C1 segment of cervical spinal cord (tissue), 14 donors: ENCODE data around the gene FBXO38.

Source experiments
- DNase-seq, 14 donors: peaks; one replicate each; lab custom pipeline; 2025; lab: John Stamatoyannopoulos, UW

The FBXO38 gene

DNA sequence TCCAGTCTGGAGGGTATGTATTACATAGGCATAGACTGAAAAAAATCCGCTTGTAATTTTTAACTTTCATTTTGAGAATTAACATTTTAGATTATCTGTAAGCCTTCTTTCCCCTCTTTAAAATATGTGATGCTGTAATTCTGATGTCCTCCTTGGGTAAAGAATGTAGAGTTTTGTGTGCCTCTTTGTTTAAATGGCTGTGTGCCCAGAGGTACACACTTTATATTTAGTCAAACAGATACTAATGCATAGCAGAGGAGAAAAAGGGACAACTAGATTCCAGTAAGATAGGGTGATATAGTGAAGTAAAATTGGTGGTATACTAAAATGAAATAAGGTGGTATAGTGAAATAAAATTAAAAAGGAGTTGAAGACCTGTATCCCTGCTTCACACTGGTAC is 1.3 kb downstream of the FBXO38 start:
- DNase-seq = no peak

DNA sequence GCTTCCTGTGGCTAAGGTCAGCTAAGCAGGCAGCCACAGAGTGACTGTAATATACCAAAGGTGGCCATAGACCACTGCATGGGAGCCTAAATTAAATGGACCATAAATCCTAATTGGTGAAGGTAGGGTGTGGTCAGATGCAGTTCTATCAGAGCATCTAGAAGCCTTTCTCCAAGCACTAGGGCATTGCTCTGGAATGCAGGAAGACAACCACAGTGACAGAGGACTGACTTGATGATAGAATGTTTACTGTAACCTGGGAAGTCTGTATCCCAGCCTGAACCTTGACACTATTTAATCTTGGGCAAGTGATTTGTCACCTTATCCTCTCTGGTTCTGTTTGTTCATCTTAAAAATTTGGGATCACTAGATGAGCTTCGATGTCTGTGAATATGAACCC is 2.3 kb downstream of the FBXO38 start:
- DNase-seq = no peak

DNA sequence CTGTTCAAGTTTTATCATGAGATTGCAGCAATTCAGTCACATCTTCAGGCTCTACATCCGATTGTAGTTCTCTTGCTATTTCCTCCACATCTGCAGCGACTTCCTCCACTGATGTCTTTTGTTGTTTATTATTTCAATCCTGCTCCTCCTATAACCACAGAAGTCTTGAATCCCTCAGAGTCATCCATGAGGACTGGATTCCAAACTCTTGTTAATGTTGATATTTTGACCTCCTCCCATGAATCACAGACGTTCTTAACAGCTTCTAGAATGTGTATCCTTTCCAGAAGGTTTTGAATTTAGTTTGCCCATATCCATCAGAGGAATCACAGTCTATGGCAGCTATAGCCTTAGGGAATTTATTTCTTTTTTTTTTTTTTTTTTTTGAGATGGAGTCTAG is 3.6 kb downstream of the FBXO38 start:
- DNase-seq = no peak

DNA sequence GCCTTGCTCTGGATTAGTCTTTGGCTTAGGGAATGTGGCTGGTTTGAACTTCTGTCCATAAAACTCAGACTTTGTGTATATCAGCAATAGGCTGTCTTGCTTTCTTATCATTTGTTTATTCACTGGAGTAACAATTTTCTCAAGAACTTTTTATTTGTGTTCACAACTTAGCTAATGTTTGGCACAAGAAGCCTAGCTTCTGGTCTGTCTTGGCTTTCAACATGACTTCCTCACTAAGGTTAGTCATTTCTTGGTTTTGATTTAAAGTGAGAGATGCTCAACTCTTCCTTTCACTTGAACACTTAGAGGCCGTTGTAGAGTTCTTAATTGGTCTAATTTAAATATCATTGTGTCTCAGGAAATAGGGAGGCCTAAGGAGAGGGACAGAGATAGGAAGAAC is 4.9 kb downstream of the FBXO38 start:
- no peak for DNase-seq

DNA sequence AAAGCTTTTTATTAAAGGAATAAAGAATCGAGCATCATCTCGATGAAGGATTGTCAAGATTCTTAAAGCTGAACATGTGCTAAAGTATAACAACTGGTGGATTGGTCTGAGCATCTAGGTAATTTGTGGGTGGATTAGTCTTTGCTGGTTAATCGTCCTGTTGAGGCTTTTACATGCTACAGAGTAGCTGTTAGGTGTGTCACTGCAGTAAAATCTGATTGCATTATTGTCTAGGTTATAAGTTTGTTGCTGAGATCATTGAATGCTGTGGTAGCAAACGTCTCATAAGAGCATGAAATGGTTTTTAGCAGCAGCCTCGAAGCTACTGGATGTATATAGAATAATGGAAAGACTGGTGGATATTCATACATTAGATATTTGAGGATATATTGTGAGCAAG is 7.2 kb downstream of the FBXO38 start:
- DNase-seq = no peak

DNA sequence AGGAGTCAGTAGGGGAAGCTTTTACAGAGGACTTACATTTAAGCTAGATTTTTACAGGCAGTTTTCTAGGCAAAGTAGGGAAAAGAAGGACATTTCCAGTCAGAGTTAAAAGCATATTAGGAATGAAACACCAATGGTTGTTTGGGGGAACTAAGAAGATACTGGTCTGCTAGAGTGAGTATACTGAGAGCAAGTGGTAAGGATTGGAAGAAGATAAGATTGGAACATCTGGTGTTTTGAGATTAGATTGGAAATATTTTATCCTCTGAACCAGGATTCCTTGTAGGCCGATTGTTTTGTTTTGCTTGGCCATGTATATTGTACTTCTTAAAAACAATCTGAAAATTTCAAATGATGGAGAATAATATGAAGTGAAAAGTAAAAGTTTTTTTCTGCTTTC is 7.7 kb downstream of the FBXO38 start:
- DNase-seq = no peak

DNA sequence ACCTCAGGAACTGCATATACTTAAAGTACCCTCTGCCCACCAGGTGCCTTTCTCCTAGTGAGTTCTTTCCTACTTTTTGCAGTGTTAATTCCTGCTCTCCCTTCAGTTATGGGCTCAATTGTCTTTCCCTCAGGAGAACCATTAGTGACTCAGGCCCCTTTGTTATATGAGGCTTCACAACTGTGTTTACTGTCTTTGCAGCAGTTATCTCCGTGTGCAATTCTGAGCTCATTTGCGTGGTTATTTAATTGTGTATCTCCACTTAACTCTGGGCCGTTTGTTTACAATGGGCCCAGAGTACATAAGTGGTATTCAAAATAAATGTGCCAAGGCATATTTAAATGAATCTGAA is 9.6 kb downstream of the FBXO38 start:
- DNase-seq = no peak

DNA sequence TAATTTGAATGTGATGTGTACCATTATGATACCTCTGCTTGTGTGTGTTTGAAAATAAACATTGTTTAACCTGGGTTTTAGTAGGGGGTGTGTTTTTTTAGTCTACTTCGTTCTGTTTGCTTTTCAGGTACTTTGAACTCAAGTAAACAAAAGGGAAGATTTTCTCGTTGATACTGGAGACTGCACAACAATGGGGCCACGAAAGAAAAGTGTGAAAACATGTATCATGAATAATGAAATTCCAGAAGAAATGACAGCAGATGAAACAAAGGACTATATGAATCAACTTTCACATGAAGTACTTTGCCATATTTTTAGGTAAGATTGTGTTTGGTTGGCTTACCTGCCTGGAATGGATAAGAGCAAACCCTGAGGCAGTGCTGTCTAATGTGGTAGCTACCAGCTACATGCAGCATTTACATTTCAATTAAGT is 10.8 kb downstream of the FBXO38 start:
- DNase-seq = no peak

DNA sequence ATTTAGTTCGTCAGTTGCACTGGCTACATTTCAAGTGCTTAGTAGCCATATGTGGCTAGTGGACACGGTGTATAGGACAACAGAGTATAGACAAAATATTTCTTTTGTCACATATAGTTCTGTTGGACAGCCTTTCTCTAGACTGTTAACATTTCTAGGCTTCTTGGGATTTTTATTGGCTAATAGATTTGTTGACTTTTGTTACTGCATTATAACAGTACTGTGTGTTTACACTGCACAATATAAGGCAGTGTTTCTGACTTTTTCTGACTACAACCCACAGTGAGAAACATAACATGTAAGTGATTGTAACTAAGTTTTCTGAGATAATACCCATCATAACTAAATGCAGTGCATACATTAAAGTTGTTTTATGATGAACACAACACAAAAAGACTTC is 11.3 kb downstream of the FBXO38 start:
- no peak for DNase-seq

DNA sequence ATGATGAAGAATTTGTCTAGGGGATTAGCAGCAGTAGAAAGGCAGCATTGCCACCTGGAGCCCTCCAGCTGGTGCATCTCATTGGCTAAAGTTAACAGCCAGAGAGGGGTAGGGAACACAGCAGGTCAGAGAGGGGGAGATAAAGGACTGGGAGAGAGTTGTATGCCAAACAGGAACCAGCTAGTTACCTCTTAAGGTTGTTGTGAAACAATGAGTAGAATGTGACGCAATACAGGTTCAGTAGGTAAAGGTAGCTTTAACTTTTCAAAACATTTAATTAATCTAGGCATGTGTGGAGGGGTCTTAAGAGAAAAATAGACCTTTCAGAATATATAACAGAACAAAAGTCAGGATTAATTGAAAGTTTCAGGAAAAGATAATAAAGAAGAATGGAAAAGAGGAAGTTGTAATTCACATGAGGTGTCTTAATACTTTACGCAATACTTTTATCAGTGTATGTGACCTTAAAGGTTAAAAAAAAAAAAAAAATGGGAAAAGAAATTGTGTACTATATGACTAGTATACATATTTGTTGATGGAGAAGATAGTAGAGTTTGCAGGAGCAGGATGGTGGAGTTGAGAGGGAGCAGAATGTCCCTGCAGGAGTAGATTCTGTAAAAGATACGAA is 14.3 kb downstream of the FBXO38 start:
- no peak for DNase-seq

DNA sequence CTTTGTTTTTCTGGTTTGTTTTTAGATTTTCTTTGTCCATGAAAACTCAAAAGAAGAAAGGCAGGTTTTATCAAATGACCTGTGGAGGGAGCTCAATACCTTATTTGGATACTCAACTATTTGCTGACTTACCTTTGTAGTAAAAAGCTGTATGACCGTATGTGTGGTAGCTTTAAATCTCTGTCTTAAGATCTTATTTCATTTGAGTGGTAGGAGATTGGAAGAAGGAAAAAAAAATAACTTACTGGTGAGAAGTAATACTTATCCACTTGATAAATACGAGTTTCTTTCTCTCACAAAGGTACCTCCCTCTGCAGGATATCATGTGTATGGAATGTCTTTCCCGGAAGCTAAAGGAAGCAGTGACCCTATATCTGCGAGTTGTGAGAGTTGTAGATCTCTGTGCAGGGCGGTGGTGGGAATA is 15.0 kb downstream of the FBXO38 start:
- DNase-seq = no peak

DNA sequence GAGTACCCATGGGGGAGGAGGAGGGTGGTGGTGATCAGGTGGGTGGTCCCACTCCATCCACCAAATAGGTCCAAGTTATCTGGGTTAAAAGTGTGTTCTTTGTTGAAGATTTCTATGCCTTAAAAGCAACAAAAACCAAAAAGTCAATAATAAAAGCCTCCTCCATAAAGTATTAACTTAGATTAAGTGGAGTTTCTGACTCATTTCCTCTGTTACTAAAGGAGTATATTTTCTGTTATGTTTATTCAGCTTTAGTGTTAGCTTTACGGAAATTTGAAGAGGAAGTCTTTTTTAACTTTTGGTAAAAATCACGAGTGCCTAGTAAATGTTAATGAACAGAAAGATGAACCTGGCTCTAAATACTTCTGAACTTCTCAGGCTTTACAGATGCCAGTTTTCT is 17.8 kb downstream of the FBXO38 start:
- no peak for DNase-seq

DNA sequence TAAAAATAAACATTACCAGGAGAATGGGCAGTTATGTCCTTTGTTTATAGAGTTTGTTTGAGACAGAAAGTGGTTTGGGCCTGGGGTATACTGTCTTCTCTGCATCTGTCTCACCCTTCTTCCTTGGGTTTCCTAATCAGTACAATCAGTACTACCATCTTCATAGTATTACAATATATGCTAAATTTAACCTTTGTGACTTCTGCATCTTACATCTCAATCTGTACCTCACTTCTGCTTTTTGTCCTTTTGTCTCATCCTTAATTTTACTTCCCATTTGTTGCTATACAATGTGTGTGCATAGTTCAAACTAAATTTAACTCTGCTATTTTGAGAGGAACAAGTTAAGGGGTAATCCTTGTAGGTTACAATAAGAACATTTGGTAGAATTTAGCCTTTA is 19.6 kb downstream of the FBXO38 start:
- DNase-seq = no peak

DNA sequence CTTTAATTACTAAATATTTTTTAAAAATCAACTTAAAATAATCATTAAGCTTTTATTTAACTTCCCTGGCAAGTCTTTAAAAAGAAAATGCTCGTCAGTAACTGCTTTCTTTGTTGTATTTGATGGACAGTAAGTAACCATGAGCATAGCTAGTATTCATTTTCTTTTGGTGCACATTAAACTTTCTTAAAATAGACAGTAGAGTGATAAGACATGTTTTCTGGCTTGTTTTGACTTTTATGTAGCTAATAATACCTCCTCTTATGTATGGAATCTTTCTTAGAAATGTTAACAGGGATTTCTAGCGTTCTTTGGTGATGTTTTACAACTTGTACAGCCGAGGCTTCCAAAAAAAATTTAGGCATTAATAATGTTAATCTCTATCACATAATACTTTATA is 22.6 kb downstream of the FBXO38 start:
- DNase-seq = no peak

DNA sequence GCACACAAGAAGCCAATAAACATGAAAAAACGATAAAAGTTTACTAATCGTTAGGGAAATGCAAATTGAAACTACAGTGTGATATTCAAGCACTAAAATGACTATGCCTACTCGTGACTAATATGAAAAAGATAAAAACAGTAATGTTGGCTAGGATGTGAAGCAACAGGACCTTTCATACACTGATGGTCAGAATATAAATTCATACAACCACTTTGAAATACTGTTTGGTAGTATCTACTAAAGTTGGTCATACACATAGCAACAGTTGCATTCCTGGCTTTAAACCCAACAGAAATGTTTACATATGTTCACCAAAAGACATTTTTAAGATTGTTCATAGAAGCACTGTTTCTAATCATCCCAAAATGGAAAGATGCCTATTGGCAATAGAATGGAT is 24.3 kb downstream of the FBXO38 start:
- DNase-seq = no peak

DNA sequence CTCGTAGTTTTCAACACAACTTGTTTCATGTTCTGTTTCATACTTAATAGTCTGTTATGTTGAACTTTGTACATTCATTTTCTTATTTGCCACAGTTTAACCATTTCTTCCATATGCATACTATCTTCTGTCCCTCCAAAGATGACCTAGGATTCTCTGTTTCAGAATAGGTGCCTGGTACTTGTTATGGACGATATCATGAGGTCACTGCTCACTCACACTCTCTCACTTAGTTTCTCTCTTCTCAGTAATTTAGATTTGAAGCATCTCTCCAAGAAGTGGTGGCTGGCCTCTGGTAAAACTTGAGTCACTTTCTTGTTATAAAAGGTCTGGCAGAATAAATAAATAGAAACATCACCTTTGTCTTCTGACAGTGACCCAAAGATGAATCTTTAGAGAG is 28.4 kb downstream of the FBXO38 start:
- DNase-seq = no peak

DNA sequence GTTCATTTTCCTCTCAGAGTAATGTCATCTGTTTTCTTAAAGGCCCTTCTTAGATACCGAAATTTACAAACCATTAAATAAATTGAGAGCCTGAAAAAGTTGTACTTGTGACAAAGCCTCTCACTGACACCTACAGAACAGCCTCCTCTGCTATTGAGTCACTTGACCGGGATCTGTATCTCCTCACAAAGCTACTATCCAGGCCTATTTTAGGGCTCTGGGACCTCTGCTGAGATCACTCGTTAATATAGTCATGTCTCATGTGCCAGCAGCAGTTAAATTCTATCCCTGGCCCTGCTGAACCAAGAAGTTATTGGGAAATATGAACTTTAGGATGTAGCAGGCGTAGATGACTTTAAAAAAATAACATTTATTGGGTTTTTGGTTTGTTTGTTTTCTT is 31.1 kb downstream of the FBXO38 start:
- no peak for DNase-seq

DNA sequence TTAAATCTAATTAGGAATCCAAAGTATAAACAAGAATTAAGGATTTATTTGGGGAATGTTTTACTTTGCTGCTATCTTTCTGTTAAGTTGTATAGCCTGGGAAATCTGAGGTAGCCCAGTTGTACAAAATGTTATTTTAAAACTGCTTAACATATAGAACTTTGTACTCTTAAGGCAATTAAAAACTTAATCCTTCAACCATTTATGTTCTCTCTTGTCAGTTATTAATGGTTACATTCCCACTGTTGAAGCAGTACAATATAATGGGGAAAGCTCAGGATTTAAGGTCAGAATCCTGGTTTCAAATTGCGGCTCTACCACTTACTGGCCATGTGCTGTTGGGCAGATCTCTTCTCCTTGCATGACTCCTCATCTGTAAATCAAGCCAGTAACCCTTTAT is 32.7 kb downstream of the FBXO38 start:
- no peak for DNase-seq

DNA sequence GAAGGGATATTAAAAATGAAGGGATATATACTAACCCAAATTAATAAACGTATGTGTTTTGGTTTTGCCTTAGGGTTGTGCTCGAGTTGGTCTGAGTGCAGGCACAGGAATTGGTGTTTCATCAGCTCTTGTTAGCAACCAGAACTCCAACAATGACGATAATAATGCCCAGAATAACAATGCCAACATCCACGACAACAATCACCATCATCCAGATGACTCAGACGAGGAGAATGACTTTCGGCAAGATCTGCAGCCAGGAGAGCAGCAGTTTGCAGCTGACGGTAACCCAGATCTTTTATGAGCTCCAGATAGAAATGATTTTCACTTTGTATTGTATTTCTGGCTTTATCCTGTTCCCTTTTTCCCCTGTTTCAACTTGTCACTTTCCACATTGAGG is 33.2 kb downstream of the FBXO38 start:
- DNase-seq = peak in 1 of 14 donors; percentile 6

DNA sequence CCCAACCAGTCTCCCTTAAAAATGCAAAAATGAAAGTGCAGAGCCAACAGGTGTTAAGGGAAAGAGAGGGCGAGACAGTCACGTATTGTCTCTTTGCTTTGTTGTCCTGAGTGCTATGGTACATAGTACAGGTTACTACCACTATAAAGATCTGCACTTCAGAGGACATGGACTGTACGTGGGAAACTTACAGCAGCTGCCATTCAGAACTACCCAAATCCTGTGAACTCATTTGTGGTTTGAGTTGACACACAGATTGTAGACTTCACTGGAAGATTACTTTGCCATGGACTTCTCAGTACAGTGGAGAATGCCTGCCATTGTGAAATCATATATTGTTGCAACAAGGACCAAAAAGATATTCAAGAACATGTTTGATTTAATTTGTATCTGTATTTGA is 34.8 kb downstream of the FBXO38 start:
- no peak for DNase-seq

DNA sequence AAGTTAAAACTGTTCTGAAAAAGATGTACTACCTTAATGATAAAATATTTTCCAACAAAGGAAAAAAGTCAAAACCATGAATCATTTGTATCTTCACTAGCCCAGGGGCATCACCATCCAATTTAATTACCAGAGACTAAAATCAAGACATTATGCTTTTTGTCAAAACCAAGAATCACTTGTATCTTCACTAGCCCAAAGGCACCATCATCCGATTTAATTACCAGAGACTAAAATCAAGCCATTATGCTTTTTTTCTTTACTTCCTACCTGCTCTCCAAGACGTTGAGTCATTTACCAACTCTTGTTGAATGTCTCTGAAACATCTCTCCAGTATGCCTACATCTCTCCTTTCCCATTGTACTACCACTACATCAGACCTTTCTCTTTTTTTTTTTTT is 37.9 kb downstream of the FBXO38 start:
- DNase-seq = no peak

DNA sequence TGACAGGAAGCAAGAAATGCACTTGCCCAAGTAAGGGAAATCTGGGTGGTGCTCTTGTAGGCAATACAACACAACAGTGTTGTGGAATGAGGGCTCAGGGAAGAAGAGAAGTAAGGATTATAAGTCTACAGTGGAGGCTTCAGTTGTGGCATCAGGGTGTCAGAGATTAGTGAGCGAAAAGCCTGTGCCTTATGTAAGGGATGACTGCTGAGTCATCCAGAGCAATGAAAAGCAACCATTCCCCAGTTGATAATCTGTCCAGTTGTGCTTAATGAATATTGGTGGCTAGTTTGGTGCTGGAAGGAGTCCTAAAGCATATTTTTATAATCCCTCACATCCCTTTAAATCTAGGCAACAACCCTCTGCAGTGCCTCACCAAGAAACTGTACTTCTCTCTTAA is 42.0 kb downstream of the FBXO38 start:
- DNase-seq = no peak

DNA sequence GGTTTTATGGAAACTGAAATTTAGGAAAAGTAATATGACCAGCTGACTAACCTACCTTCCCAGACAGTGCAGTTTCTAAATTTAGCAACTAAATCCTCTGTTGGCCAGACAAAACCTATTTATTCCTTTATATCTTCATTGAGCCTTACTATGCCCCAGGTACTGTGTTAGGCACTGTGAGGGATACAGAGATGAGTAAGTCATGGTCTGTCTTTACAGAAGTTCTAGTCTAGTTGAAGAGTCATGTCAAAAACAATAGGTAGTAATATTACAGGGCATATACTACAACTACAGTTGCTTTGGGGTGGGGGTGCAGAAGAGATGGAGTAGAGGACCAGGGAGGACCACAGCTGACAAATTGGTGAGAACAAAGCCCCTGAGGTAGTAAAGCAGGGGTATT is 42.8 kb downstream of the FBXO38 start:
- no peak for DNase-seq

DNA sequence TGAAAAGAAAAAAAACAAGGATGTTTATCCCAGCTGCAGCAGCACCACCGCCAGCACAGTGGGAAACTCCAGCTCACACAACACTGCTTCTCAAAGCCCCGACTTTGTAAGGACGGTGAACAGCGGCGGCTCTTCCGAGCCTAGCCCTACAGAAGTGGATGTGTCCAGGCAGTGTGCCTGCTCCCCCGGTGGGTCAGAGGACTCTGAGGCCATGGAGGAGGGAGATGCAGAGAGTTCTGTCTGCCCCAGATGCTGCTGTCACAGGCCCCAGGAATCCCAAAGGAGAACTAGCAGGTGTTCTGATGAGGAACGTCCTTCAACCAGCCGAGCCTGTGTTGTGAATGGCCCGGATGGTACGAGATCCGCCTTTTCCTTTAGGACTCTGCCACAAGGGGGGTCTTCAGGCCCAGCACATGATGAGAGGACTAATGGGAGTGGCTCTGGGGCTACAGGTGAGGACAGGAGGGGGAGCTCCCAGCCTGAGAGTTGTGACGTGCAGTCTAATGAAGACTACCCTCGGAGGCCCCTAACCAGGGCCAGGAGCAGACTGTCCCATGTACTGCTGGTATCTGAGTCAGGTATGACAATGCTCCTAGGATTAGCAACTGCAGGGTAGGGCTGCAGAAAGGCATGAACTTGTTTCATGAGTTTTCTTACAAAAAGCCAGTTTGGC is 43.7 kb downstream of the FBXO38 start:
- no peak for DNase-seq
